OCI-LY7 (cell line): Measurements from ENCODE around the gene AKR7A2. TPM values are rescaled to one million over a fixed set of nuclear protein-coding genes. Genes with fewer than 3 reads are reported as not detected.

Source experiments
- BruUV-seq: library from RNA; stranded (reverse); fragments of 400-500 nt; replicated peaks from 2 replicates; lab custom pipeline; 2021; lab: Mats Ljungman, UMichigan
- CTCF ChIA-PET: fragments of 300-600 bp; sonication (Branson Sonifier 250); formaldehyde crosslinking; loops from one replicate; lab custom pipeline; 2022; ENCODE audit warnings: antibody characterized with exemption; ENCODE audit not compliant: unreplicated experiment; lab: Charles Lee
- POLR2A ChIA-PET: fragments of 300-600 bp; sonication (Branson Sonifier 250); formaldehyde crosslinking; loops from one replicate; lab custom pipeline; 2022; ENCODE audit warnings: antibody characterized with exemption; lab: Charles Lee
- DNase-seq: peaks from one replicate; pipeline ENCODE4 v3.0.0-alpha.2; 2015; ENCODE audit warnings: low spot score
- H2AFZ ChIP-seq: fragments of 200-600 bp; sonication (generic), shearing (Covaris generic); 2 replicates; pipeline ENCODE4 v1.6.1; 2014; ENCODE audit warnings: mild to moderate bottlenecking, antibody characterized with exemption, low read length, moderate library complexity
- H3K27ac ChIP-seq: fragments of 200-600 bp; sonication (generic); 2 replicates; pipeline ENCODE4 v1.5.1; 2014; ENCODE audit warnings: mixed run types, low read depth, mild to moderate bottlenecking, moderate library complexity, low read length, inconsistent platforms; ENCODE audit not compliant: poor library complexity, severe bottlenecking
- H3K36me3 ChIP-seq: fragments of 200-600 bp; sonication (generic); 2 replicates; pipeline ENCODE4 v1.6.1; 2014; ENCODE audit warnings: mild to moderate bottlenecking, antibody characterized with exemption, low read length, moderate library complexity, mixed read lengths; ENCODE audit not compliant: insufficient read depth
- H3K4me1 ChIP-seq: fragments of 200-600 bp; sonication (generic); 2 replicates; pipeline ENCODE4 v1.5.1; 2014; ENCODE audit warnings: mild to moderate bottlenecking, low read length; ENCODE audit not compliant: insufficient read depth, poor library complexity, severe bottlenecking
- H3K4me2 ChIP-seq: fragments of 200-600 bp; sonication (generic); 2 replicates; pipeline ENCODE4 v1.6.1; 2014; ENCODE audit warnings: mild to moderate bottlenecking, low read length
- H3K4me3 ChIP-seq: fragments of 200-600 bp; sonication (generic); 2 replicates; pipeline ENCODE4 v1.5.1; 2014; ENCODE audit warnings: mild to moderate bottlenecking, low read depth, low read length; ENCODE audit not compliant: poor library complexity, severe bottlenecking
- H3K79me2 ChIP-seq: fragments of 200-600 bp; sonication (generic); 2 replicates; pipeline ENCODE4 v1.6.1; 2016; ENCODE audit warnings: low read depth, mild to moderate bottlenecking, low read length, moderate library complexity, mixed read lengths; ENCODE audit not compliant: insufficient read depth
- H3K9me2 ChIP-seq: fragments of 200-600 bp; sonication (generic); 2 replicates; pipeline ENCODE4 v1.6.1; 2016; ENCODE audit warnings: mild to moderate bottlenecking, low read length, mixed read lengths; ENCODE audit not compliant: insufficient read depth
- H3K9me3 ChIP-seq: fragments of 200-600 bp; sonication (generic); 2 replicates; pipeline ENCODE4 v1.6.1; 2014; ENCODE audit warnings: mild to moderate bottlenecking, mixed run types, low read length, mixed read lengths
- H4K20me1 ChIP-seq: fragments of 200-600 bp; sonication (generic); 2 replicates; pipeline ENCODE4 v1.6.1; 2014; ENCODE audit warnings: mild to moderate bottlenecking, antibody characterized with exemption, low read length, moderate library complexity, mixed read lengths; ENCODE audit not compliant: insufficient read depth
- CTCF ChIP-seq: fragments of 200-600 bp; sonication (generic); conservative IDR thresholded peaks from 2 replicates; pipeline ENCODE4 v1.5.1; 2014; ENCODE audit warnings: mild to moderate bottlenecking, antibody characterized with exemption, low read length, moderate library complexity, mixed read lengths
- EZH2phosphoT487 ChIP-seq: fragments of 200-600 bp; sonication (generic); IDR thresholded peaks from 2 replicates; pipeline ENCODE4 v1.6.1; 2018; ENCODE audit warnings: low read depth, borderline replicate concordance, mild to moderate bottlenecking, mixed run types, antibody characterized with exemption, low read length, moderate library complexity, mixed read lengths
- intact Hi-C: fragments of 100-400 bp; cut with micrococcal nuclease; formaldehyde crosslinking; loops from one replicate; pipeline ENCODE4 v1.10.0; 2022; ENCODE audit not compliant: unreplicated experiment
- total RNA-seq, 2 experiments: library from RNA; depleted of rRNA in 1 of 2; stranded (reverse); fragments of >200 nt in 1 of 2; shearing (Covaris generic) in 1 of 2; gene quantifications; 2 replicates each; pipeline ENCODE4 v1.2.3, GENCODE V29; 2014 to 2022

Gene AKR7A2
- total RNA-seq, 2 experiments from 2014 or later = 54.2 to 75.2 TPM

- H3K9me3 ChIP-seq = no peaks in the 10 kb centered on the region
- no peaks in the 10 kb centered on the region for H3K4me1 ChIP-seq
- H3K4me2 ChIP-seq = no peak overlapping the region
- TF ChIP-seq CTCF = no peak
- no peak for TF ChIP-seq EZH2phosphoT487
- H3K9me2 ChIP-seq = no peaks in the 10 kb centered on the region
- H3K36me3 ChIP-seq = peaks cover 12% of the 10 kb centered on the region; the same call in 1 of the 2 replicates
- H3K79me2 ChIP-seq = no peaks in the 10 kb centered on the region
- H2AFZ ChIP-seq = no peak overlapping the region
- H3K27ac ChIP-seq = no peak overlapping the region
- ChIA-PET CTCF (no interaction called here), POLR2A (no interaction called here)
- no peak for DNase-seq
- intact Hi-C loops = no loop called here
- no TSS peak for BruUV-seq
- H4K20me1 ChIP-seq = no peaks in the 10 kb centered on the region
- H3K4me3 ChIP-seq = no peak overlapping the region
Measured at GRCh38 chr1:19360432-19360831, 48.5 kb upstream of the AKR7A2 start.

DNA sequence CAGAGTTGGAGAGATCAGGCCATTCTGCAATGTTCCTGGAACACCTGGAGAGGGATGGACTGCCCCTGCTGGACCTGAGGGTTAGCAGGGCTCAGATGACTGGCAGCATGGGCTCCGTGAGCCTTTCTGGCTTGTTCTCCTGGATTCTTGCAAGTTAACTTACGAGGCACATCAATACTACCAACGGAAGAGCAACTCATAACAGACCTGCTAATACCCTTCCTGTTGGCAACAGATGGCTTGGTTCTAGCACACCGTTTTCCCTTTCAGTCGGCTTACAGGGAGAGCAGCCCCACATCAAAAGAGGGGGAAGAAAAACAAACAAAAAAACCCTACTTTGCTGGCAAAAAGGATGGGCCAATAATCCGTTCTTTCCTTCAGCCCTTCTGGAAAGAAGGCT lies 48.1 kb upstream of the AKR7A2 start:
- TF ChIP-seq CTCF (no peak), EZH2phosphoT487 (no peak)
- no peaks in the 10 kb centered on the region for H3K79me2 ChIP-seq
- intact Hi-C loops = no loop called here
- BruUV-seq = no TSS peak
- H3K36me3 ChIP-seq = peaks cover 12% of the 10 kb centered on the region; the same call in 1 of the 2 replicates
- no peak overlapping the region for H3K27ac ChIP-seq
- H4K20me1 ChIP-seq = no peaks in the 10 kb centered on the region
- no peak for DNase-seq
- ChIA-PET POLR2A (no interaction called here), CTCF (no interaction called here)
- H3K9me3 ChIP-seq = no peaks in the 10 kb centered on the region
- H3K9me2 ChIP-seq = no peaks in the 10 kb centered on the region
- no peaks in the 10 kb centered on the region for H3K4me1 ChIP-seq
- no peak overlapping the region for H2AFZ ChIP-seq
- H3K4me2 ChIP-seq = no peak overlapping the region
- H3K4me3 ChIP-seq = no peak overlapping the region

- TF ChIP-seq EZH2phosphoT487 (no peak), CTCF (no peak)
- POLR2A ChIA-PET = interaction anchor here (0.6 kb wide), 1 partner anchor 1564 kb away, joined by 4 read pairs; no protein-coding TSS in a partner anchor
- DNase-seq = no peak
- no peaks in the 10 kb centered on the region for H3K9me3 ChIP-seq
- H3K79me2 ChIP-seq = no peaks in the 10 kb centered on the region
- H3K36me3 ChIP-seq = peaks cover 18% of the 10 kb centered on the region; the same call in 1 of the 2 replicates
- intact Hi-C loops = no loop called here
- no peak overlapping the region for H3K4me3 ChIP-seq
- H3K4me1 ChIP-seq = no peaks in the 10 kb centered on the region
- H3K4me2 ChIP-seq = no peak overlapping the region
- BruUV-seq = no TSS peak
- CTCF ChIA-PET = no interaction called here
- no peaks in the 10 kb centered on the region for H4K20me1 ChIP-seq
- H3K9me2 ChIP-seq = no peaks in the 10 kb centered on the region
- no peak overlapping the region for H2AFZ ChIP-seq
- no peak overlapping the region for H3K27ac ChIP-seq
Measured at GRCh38 chr1:19359357-19359756, 47.4 kb upstream of the AKR7A2 start.
